GDM1 (cell line): Measurements from ENCODE around the gene RAPGEF1.
A peak's percentile ranks its signal among the peaks of the same experiment; 100 is the strongest.

Experiments
- DNase-seq: peaks from one replicate; lab custom pipeline; 2025; lab: John Stamatoyannopoulos, UW

RAPGEF1 gene

DNA sequence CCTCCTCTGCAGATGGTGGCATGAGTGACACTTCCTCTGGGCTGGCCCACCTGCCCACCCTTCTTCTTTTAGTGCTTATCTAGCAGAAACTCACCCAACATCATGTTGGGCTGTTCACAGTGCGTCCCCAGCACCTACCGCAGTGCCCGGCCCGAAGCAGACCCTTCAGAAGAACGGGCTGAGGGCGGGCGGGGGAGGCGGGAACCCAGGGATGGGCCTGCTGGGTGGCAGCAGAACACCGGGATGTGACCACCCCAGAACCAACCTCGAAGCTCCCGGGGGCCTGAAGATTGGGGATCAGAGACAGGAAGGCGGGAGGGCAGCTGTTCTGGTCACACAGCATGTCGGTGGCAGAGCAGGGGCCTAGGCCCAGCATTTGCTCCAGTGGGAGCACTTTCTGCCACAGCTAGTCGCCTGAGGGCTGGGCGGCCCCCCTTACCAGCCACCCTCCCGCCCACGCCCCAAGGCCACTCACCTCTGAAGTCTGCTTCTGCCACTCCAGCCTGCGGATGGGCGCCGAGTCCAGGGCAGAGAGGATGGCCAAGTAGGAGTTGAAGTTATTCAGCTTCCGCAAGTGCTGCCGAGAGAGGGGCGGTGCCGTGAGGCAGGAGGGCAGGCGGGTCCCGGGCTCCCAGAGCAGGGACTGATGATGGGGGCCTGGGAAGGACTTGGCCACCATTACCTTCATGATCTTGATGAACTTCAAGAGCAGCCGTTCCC is 155.9 kb downstream of the RAPGEF1 start:
- DNase-seq = no peak

DNA sequence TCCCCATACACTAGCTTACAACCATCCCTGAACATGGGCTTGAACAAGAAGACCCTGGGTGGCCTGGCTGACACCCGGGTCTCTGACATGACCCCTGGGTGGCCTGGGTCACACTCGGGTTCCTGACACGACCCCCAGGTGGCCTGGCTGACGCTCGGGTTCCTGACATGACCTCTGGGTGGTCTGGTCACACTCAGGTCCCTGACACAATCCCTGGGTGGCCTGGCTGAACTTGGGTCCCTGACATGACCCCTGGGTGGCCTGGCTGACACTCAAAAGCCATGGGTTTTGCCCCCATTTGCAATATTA is 156.6 kb downstream of the RAPGEF1 start:
- DNase-seq = no peak

DNA sequence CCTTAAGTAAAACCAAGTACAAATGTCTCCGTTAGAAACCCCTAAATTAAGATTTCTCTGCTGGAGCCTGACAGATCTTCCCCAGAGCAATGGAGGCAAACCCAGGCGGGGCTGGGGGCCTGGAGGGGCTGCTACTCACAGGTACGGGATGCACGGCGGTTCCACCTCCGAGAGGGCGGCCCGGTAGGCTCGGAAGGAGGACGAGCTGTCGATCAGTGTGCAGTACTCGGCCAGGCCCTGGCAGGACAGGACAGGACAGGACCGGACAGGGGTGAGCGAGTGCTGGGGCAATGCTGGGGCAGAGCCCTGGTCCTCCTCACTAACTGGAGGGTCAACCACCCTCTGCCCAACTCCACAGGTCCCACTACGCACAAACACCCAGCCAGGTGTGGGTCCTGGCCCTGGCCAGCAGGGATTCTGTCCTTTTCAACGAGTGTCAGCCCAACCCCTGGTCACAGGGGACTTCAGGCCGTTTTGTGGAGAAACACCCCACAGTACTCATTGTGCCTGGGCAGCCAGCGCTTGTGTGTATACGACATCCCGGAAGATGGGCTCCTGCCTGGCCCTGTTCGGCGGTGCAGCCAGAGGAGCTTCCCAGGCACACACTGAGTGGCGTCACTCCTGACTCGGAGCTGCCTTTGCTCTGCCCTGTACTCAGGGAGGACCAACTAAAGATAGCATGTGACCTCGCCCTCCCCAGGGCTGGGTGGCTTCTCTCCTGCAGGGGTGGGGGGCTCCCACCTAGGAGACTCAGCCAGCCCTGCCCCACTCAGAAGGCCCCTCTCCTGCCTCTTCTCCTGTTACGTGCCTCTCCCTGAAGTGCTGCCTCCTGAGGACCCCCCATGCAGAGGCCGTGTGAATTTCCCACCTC is 157.2 kb downstream of the RAPGEF1 start:
- DNase-seq = no peak

DNA sequence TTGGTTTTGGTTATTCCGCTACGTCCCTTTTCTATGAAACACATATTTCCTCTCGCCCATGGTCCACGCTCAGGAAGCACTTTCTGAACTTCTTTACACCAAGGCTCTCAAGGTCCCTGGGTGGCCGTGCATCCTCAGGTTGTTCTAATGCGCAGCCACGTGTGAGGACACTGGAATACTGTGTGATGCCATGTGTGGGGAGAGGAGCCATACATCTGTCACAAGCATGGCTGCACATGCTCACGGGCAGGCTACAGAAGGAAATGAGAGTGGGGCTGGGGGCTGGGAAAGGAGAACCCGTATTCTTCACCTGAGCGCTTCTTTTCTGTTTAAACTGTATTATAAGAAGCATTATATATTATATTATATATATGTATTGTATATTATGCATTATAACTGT is 157.8 kb downstream of the RAPGEF1 start:
- no peak for DNase-seq

DNA sequence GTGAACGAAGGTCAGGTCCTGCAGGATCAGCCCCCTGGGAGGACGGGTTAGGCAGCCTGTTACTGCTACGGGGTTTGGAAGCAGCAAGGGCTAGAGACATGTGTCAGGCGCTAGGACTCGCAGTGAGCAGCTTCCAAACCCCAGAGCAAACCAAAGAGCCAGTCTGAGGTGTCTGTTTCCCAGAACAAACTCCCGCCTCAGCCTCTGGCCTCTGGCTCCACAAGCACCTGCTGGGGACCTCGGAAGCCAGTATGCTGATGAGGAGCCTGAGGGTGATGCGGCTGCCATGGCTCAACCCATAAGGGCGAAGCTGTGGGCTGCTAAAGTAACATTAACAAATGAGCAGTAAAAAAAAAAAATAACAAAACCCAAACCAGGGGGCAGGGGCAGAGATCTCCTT is 159.5 kb downstream of the RAPGEF1 start:
- no peak for DNase-seq

DNA sequence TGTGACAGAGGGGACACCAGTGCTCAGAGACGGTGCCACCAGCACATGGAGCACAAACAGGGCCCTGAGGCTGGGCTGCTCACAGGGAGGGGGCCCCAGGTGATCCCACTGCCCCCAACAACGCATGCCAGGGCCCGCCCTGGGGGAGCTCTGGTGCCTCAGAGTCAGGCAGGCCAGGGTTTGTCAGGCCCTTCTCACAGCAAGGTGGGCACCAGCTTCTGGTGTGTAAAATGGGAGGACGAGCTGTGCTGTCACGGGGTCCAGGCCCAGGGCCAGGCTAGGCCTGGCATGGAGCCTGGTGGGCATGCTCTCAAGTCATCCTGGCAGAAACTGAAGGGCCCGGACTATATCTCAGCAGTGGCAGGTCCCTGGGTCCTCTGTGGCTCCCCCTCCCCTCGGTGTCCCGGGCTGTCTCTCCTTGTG is 160.1 kb downstream of the RAPGEF1 start:
- DNase-seq = no peak

DNA sequence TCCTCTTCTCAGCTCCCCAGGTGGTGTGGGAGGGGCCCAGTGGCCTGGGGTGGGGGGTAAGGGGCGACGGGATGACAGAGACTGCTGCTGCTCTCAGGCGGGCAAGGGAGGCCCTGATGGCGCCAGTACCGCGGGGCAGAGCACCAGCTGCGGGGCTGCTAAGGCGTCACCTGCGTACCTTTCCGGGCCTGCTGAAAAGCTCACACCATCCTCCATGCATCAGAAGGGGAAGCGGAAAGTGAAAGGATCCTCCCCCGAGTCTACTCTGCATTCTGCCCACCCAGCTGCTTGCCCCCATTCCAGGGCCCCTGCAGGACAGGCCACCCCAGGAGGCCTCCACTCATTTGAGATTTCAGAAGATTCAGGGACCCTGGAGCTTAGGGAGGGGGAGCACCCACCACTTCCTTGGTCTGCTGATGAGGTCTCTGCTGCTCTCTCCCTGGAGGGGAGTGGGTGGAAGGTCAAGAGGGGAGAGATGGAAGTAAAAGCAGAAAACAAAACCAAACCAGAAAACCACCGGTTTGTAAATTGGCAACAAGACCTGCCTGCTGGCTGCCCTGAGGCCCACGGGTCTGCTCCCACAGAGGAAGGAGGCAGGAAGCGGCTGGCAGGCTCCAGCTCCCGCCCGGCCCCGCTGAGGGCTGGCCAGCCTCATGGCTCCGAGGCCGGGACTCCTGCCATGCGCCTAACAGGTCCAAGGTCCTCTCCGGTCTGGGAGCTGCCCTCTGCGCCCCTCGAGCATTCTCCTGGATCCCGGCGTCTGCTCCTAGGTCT is 161.0 kb downstream of the RAPGEF1 start:
- DNase-seq = peak; percentile 55

DNA sequence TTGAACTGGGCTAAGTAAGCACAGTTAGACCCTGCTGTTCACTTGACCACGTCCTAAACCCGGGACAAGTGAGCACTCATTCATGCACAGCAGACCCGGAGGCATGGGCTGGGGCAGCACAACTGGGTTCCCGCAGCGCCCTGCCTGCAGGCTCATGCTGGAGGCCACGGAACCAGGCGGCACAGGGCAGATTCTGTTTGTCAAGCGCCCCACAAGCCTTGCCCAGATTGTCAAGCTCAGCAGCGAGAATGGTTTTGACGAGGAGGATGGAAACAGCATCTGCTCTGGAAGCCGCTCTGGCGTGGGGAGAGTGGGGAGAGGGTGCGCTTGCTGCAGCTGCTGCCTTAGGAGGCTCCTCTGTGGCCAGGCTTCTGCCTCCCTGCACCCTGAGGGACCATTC is 161.9 kb downstream of the RAPGEF1 start:
- DNase-seq = no peak

DNA sequence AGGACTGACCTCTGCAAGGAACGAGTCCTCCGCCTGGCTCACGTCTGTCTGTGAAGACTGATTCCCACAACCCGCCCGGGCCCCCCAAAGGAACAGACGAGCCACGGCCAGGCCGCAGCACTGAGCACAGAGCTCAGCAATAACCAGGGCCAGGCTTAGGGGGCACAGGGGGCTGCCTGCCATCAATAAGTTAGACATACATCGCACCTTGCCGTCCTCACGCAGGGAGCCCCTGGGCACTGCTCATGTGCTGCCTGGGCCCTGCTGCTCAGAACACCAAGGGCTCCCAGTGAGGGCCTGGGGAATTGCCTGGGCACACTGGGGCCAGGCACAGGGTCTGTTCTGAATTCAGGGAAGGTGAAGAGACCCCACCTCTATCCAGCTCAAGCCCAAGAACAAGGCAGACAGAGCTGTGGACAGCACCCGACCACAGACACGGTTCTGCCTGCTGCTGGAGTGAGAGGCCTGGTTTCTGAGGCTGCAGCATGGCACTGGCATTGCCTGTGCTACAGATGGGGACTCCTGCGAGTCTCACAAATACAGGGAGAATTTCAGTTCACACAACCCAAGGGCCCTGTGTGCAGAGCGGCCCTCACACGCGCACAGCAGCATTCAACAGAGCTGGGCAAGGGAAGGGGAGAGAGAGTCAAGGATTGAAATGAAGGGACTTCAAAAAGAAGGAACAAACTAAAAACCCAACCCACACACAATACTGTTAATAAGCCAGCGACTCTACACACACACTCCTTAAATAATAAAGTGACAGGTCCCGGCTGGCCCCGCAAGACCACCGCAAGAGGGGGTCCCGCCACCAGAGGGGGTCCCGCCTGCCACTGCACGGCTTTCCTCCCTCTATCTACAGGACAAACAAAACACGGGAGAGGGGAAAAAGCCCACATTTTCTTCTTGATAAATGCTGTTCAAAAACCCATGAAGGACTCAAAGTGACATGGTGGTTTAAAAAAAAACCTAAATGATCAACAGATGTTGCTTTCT is 162.6 kb downstream of the RAPGEF1 start:
- no peak for DNase-seq

DNA sequence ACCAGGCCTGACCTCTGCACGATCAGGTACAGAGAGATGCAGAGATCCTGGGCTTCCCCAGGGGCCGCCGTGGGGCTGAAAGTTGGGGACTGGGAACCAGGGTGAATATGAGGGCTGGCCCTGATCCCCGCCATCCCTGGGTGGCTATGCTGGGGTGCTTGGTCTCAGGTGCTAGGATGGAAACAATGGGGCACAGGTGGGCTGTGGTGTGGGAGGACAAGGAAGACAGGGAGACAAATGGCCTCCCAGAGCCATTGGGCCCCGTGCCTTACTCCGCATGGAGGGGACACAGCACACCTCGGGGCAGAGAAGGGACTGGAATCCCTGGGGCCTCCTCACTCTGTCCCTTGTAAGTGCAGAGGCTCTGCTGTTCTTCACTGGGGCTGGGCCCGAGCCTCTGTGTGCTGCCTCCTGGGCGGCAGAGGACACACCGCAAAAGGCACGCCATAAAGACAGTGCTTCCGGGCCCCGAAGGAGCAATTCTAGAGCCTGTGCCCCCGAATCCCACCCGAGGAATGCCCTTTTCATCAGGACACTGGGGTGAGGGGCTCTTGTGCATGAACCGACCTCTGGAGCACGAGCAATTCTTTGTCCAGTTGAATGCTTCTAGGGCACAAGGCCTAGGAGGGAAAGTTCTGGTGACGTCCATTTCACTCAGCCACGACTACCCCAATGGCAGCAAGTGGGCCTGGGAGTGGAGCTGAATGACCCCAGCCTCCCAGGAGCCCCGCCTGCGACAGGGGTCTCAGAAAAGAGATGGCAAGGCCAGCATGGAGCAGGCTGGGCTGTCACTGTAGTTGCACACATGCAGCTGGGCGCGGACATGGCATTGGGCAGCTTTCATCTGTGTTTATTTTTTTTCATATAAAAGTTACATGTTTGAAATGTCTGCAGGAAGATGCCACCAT is 163.7 kb downstream of the RAPGEF1 start:
- DNase-seq = no peak

DNA sequence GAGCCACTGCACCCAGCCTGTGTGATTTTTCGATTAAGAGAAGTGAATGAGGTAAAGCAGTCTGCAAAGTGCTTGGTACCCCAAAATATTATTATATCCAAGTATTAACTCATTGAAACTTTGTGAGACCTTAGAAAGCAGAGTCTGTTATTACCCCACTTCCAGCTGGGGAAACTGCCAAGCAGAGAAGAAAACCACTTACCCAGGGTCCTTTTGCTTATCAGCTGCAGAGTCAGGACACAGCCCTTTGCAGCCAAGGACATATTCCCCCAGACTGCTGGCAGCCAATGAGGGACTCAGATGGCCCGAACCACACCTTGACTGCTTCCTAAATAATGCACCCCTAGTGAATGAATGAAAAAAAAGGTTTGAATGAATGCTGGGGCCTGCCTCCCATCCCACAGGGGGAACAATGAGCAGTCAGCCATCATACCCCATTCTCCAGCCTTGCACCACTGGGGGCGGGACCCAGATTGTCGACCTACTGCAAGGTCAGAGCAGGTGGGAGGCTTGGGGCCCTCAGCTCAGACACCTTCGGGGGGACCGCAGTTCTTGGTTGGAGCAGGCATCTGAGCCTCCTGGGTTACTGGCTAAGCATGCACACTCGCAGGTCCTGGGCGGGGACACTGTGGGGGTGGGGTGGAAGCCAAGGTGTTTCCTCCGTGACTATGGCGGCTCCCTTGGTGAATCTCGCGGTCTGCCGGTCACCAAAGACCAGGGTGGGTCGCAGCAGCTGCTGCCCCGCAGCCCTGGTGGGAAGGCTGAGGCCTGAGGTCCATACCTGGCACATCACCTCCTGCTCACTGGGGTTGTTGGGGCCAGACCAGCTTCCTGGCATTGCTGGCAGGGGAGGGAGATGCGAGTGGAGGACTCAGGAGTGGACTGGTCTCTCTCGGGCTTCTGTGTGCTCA is 164.9 kb downstream of the RAPGEF1 start:
- no peak for DNase-seq

DNA sequence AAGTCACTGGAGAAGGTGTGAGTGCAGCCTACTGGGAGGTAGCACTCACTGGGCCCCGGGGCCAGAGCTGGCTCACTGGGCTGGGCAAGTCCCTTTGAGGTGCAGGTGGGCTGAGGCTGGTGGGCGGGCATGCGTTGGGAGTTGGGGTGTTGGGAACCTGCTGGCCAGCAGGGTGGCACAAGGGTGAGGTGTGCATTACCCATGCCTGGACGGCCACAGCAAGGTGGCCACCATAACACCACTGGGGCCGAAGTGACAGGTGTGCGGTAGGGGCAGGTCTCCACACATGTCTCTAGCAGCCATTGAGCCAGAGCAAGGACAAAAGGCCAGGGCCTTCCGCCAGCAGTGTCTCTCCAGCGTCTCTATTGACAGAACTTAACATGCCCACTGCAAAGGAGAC is 172.0 kb downstream of the RAPGEF1 start:
- no peak for DNase-seq

DNA sequence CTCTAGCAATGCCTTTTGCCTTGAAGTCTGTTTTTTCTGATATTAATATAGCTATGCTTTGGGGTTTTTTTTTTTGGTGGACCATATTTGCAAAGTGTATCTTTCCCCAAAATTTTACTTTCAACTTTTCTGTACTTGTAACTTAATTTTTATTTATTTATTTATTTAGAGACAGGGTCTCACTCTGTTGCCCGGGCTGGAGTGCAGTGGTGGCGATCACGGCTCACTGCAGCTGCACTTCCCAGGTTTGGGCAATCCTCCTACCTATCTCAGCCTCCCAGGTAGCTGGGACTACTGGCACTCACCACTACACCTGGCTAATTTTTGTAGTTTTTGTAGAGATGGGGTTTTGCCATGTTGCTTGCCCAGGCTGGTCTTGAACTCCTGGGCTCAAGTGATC is 173.7 kb downstream of the RAPGEF1 start:
- no peak for DNase-seq

DNA sequence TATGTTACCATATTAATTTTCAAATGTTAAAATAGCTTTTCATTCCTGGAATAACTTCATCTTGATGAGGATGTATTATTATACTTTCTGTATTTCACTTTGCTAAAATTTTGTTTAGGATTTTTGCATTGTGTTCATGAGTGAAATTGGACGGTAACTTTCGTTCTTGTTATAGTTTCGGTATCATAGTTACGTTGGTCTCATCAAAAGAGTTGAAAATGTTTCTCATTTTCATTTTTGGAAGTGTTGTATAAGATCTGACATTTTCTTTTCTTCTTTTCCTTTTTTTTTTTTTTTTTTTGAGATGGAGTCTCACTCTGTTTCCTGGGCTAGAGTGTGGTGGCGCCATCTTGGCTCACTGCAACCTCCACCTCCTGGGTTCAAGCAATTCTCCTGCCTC is 174.5 kb downstream of the RAPGEF1 start:
- DNase-seq = no peak

DNA sequence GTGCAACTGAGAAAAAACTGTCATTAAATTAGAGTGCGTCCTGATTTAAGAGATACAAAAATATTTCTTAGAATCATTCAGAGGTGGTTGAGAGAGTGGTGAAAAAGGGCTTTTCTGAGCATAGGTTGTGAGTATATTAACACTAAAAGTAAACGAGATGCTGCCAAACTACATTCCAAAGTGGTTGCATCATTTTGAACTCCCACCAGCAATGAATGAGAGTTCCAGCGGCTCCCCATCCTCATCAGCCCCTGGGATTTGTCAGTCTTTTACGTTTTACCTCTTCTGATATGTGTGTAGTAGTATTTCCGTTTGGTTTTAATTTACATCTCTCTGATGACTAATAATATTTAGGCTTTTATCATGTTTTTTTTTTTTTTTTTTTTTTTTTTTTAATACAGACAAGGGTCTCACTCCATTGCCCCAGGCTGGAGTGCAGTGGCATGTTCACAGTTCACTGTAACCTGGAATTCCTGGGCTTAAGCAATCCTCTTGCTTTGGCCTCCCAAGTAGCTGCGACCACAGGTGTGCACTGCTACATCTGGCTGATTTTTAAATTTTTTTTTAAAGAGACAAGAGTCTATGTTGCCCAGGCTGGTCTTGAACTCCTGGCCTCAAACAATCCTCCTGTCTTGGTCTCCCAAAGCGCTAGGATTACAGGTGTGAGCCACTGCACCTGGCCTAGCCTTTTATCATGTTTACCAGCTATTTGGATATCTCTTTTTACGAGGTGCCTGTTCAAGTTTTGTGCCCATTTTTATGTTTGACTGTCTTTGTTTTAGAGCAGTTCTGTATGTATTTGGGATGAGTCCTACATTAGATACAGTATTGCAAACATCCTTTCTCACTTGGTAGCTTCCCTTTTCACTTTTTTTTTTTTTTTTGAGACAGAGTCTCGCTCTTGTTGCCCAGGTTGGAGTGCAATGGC is 177.6 kb downstream of the RAPGEF1 start:
- DNase-seq = no peak

DNA sequence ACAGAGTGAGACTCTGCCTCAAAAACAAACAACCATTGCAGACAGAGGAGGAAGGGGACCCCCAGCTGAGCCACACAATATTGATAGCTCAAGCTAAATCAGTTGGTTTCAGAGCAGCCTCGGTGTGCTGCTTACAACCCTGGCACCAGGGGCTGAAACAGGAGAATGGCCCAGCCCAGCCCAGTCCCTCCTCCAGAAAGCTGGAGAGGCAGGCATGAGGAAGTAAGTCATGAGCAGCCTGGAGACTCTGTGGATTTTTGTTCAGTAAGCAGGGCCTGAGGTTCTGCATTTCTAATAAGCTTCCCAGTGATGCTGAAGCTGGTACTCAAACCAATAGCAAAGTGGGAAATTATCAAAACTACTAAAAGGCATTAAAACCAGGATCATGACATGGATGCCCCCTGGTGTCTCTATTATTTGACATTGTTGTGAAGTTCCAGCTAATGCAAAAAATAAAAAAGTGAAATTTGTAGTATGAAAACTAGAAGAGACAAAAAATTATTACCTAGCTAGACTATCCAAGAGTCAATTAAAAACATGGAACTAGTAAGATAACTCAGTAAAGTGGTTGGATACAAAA is 180.4 kb downstream of the RAPGEF1 start:
- DNase-seq = no peak

DNA sequence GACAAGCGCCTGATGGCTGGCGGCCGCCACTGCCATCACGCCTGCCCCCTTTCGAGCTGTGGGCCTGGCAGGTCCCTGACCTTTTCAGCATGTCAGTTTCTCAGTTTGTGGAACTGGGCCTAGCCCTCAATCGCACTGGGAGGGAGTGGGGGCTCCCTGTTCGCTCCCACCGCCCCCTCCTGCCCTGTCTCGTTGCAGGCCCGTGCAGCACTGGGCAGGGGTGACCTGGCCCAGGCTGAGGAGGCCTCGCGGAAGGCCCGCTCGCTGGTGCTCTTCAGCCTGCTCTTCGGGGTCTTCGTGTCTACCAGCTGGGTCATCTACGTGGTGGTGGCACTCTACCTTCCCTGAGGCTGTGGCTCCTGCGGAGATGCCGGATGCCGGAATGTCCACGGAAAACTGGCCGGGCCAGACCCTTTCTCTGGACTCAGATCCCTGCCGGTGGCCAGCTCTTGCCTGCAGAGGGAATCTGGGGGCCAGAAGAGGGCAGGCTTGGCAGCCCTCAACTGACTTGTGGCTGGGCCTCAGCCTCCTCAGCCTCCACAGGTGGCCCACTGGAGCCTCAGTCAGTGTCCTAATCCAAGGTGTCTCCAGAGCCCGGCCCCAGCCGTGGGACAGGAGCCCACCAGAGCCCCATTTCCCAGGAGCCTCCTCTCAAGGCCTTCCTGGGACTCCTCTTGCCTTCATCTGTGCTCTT is 181.9 kb downstream of the RAPGEF1 start:
- no peak for DNase-seq
